Fibroblast of skin of back (primary cell): ENCODE data around the gene NXPE4.
A peak's percentile ranks its signal among the peaks of the same experiment; 100 is the strongest.

Experiments
- DNase-seq: peaks from one replicate; pipeline ENCODE4 v3.0.0-alpha.2; 2013

NXPE4 gene

GRCh38 chr11:114559425-114560310, 35.9 kb downstream of the NXPE4 start, which contains the start of gene NXPE1:
NXPE1 (minus strand) TSS chr11:114559881; CDS start chr11:114551201, 8,680 bp downstream.
- DNase-seq: no peak

DNA sequence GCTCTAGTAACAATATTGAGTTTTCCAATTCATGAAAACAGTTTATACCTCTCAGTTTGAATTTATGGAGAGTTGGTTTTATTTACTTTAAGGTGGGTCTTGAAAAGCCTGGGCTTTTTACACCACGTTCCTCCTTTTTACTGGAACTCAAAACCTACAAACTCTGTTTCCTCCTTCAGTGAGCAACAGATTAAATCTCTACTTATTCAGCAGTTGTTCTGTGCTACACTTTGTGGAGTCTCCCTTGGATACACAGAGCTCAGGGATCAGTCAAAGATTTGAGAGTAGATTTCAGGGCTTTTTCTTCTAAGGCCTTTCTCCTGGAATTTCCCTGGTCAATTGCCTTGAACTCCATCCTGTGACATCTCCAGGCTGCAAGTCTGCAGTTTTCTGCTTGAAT, 39.5 kb downstream of the NXPE4 start:
- no peak for DNase-seq

GRCh38 chr11:114553642-114554041, 41.9 kb downstream of the NXPE4 start:
- peak; percentile 2 for DNase-seq

DNA sequence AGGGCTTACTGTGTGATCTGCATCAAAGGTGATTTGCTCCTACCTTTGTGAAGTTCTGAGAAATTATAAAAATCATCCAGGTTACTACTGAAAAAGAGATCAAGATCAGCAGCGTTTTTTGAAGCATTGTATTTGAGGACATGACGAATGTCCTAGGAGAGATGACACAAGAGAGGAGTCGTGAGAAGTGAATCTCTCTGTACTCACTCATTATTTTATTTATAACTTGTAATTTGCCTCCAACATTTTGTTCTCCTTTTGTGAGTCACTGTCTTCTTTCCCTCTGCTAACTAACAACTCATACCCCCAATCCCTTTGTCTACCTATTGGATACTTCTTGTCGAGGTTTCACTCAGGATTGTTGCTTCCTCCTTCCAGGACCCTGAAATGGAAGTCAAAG, 44.5 kb downstream of the NXPE4 start:
- no peak for DNase-seq

DNA sequence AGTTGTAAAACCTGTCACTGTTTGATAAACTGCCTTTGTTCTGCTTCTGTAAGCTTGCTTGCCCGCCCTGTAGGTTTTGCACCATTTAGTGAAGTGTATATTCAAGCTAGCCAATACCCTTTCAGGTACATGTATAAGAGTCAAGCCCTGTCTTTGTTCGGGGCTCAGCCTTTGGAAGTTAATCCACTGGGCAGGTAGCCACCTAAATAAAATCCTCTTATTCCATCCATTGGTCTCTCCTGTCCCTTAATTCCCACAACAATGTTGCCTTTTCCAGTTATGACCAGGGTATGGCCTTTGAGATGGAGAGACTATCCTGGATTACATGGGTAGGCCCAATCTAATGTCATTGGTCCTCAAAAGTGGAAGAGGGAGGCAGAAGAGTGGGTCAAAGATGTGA, 69.9 kb downstream of the NXPE4 start:
- no peak for DNase-seq

GRCh38 chr11:114524122-114524521, 71.5 kb downstream of the NXPE4 start:
- no peak for DNase-seq

DNA sequence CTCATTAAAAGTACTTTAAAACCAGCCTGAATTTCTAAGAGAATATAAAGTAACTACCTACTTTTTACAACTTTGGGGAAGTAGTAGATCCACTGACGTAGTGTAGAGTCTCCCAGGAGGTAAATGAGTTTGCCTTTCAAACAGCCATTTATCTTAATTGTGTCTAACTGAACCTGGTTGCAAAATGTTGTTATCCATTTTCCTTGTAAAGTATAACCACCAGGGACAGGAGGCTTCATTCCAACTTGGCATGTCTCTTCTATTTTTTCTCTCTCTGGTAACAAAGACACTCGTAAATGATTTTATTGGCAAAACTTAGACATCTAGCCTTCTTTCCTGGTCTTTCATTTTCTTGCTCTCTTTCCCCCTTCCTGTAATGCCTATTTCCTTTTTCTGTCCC, 72.8 kb downstream of the NXPE4 start:
- DNase-seq: no peak
